GM21576 (cell line): ENCODE measurements around the gene PPP1R27.

Source experiments
- ATAC-seq: cut with Tn5 transposase; IDR thresholded peaks from one replicate; pipeline ENCODE4 v1.9.1; 2021; ENCODE audit warnings: mild to moderate bottlenecking, moderate library complexity; ENCODE audit not compliant: unreplicated experiment

Gene PPP1R27

GRCh38 chr17:81822996-81823819, 11.6 kb downstream of the PPP1R27 start:
- no peak for ATAC-seq

- ATAC-seq, result no peak
These were observed 12.6 kb downstream of the PPP1R27 start for GRCh38 chr17:81822312-81822637.

GRCh38 chr17:81821603-81822311, 13.1 kb downstream of the PPP1R27 start:
- ATAC-seq, result no peak

- ATAC-seq, result no peak
These were observed 13.7 kb downstream of the PPP1R27 start for GRCh38 chr17:81821147-81821546.

- ATAC-seq, result no peak
These were observed 15.1 kb downstream of the PPP1R27 start for GRCh38 chr17:81819708-81820107.

GRCh38 chr17:81817758-81818147, 17.1 kb downstream of the PPP1R27 start:
- no peak for ATAC-seq

- ATAC-seq, result no peak
These were observed 19.2 kb downstream of the PPP1R27 start for GRCh38 chr17:81815646-81815986.

- ATAC-seq, result no peak
These were observed 19.9 kb downstream of the PPP1R27 start for GRCh38 chr17:81814748-81815645.

- ATAC-seq, result no peak
These were observed 20.8 kb downstream of the PPP1R27 start for GRCh38 chr17:81813861-81814683.

GRCh38 chr17:81813371-81813684, 21.5 kb downstream of the PPP1R27 start:
- no peak for ATAC-seq

- no peak for ATAC-seq
These were observed 22.1 kb downstream of the PPP1R27 start for GRCh38 chr17:81812571-81813370.

- no peak for ATAC-seq
These were observed 22.9 kb downstream of the PPP1R27 start for GRCh38 chr17:81811705-81812570.

GRCh38 chr17:81810892-81811704, 23.8 kb downstream of the PPP1R27 start:
- no peak for ATAC-seq

- no peak for ATAC-seq
These were observed 24.4 kb downstream of the PPP1R27 start for GRCh38 chr17:81810476-81810875.

GRCh38 chr17:81809556-81809998, 25.3 kb downstream of the PPP1R27 start:
- no peak for ATAC-seq

GRCh38 chr17:81808778-81809555, 25.9 kb downstream of the PPP1R27 start:
- ATAC-seq, result no peak

GRCh38 chr17:81807839-81808238, 27.0 kb downstream of the PPP1R27 start:
- no peak for ATAC-seq
